ENCODE measurements around the gene TSPY4.
"Not testable (repeated sequence)": the region's sequence is repeated elsewhere in the genome, so short reads cannot be mapped to it uniquely, and the experiment has no call there.

TSPY4 gene, protein sequence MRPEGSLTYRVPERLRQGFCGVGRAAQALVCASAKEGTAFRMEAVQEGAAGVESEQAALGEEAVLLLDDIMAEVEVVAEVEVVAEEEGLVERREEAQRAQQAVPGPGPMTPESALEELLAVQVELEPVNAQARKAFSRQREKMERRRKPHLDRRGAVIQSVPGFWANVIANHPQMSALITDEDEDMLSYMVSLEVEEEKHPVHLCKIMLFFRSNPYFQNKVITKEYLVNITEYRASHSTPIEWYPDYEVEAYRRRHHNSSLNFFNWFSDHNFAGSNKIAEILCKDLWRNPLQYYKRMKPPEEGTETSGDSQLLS

DNA sequence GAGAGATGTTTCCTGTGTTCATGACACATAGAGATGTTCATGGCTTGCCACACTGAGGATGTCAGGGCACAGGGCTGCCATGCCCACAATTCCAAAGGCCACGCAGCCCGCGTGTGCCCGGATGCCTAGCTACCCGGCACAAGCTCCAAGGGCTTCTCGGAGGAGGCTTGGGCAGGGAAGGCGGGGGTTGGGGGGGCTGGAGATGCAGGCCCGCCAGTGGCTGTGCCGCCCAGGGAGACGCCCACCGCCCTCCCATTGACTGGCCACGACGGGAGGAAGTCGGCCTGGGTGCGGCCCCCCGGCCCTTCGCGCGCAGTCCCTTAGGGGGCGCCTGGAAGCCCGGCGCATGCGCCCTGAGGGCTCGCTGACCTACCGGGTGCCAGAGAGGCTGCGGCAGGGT lies at the start of gene TSPY4:
TSS of gene TSPY4 (plus strand) at position 301 of the 400 bp plus-strand sequence. CDS start at position 347, 46 bp downstream.
- DNase-seq = not testable (repeated sequence)

DNA sequence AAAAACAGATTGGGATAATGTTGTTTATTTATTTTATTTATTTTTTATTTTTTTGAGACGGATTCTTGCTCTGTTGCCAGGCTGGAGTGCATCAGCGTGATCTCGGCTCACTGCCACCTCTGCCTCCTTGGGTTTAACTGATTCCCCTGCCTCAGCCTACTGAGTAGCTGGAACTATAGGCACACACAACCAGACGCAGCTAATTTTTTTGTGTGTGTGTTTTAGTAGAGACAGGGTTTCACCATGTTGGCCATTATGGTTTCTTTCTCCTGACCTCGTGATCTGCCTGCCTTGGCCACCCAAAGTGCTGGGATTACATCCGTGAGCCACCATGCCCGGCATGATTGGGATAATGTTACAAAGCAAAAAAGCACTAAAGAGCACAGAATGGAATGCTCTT lies 16.3 kb upstream of the TSPY4 start:
- DNase-seq = no peak

DNA sequence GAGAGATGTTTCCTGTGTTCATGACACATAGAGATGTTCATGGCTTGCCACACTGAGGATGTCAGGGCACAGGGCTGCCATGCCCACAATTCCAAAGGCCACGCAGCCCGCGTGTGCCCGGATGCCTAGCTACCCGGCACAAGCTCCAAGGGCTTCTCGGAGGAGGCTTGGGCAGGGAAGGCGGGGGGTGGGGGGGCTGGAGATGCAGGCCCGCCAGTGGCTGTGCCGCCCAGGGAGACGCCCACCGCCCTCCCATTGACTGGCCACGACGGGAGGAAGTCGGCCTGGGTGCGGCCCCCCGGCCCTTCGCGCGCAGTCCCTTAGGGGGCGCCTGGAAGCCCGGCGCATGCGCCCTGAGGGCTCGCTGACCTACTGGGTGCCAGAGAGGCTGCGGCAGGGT lies 20.2 kb downstream of the TSPY4 start, which contains the start of gene TSPY8:
TSS of gene TSPY8 (plus strand) at position 301 of the 400 bp plus-strand sequence. CDS start at position 347, 46 bp downstream.
- DNase-seq = not testable (repeated sequence)

Measured in suppressor macrophage treated with lipopolysaccharide for 4 hours (primary cell).